Neuronal stem cell (in vitro differentiated cells): ENCODE results near the gene FHOD3.

Source experiments
- DNase-seq: peaks from one replicate; pipeline ENCODE4 v3.0.0-alpha.2; 2013; ENCODE audit warnings: low spot score
- H2AFZ ChIP-seq: one replicate; pipeline ENCODE4 v1.6.1; 2013; ENCODE audit warnings: mild to moderate bottlenecking, low read length, inconsistent platforms
- H2AK5ac ChIP-seq: 2 replicates; pipeline ENCODE4 v1.6.1; 2013; ENCODE audit warnings: low read depth, mild to moderate bottlenecking, inconsistent platforms, low read length, moderate library complexity, mixed read lengths
- H2BK120ac ChIP-seq: 2 replicates; pipeline ENCODE4 v1.6.1; 2013; ENCODE audit warnings: low read depth, mild to moderate bottlenecking, inconsistent platforms, low read length, moderate library complexity, mixed read lengths
- H2BK12ac ChIP-seq: one replicate; pipeline ENCODE4 v1.6.1; 2013; ENCODE audit warnings: low read length, inconsistent platforms
- H2BK15ac ChIP-seq: 2 replicates; pipeline ENCODE4 v1.6.1; 2013; ENCODE audit warnings: mild to moderate bottlenecking, low read length, inconsistent platforms, mixed read lengths
- H2BK5ac ChIP-seq: one replicate; pipeline ENCODE4 v1.6.1; 2013; ENCODE audit warnings: inconsistent platforms, mild to moderate bottlenecking, low read length, moderate library complexity
- H3K14ac ChIP-seq: one replicate; pipeline ENCODE4 v1.6.1; 2013; ENCODE audit warnings: low read length, inconsistent platforms
- H3K18ac ChIP-seq: 2 replicates; pipeline ENCODE4 v1.6.1; 2013; ENCODE audit warnings: low read length, inconsistent platforms
- H3K23ac ChIP-seq: 2 replicates; pipeline ENCODE4 v1.6.1; 2013; ENCODE audit warnings: low read depth, mild to moderate bottlenecking, mixed read lengths, low read length, inconsistent platforms; ENCODE audit not compliant: poor library complexity
- H3K27ac ChIP-seq: replicated peaks from 3 replicates; pipeline ENCODE4 v1.5.1; 2013; ENCODE audit warnings: low read length, inconsistent platforms
- H3K27me3 ChIP-seq, 3 experiments: 2 replicates each; pipeline ENCODE4 v1.6.1; 2013; ENCODE audit warnings: low read length in 3 of 3, mild to moderate bottlenecking in 2 of 3, inconsistent platforms in 1 of 3, low read depth in 1 of 3, mixed read lengths in 1 of 3, moderate library complexity in 1 of 3; ENCODE audit not compliant: control insufficient read depth in 3 of 3, insufficient read depth in 3 of 3
- H3K36me3 ChIP-seq, 2 donors: replicated peaks in 1 of 2; 2 replicates each; pipeline ENCODE4 v1.6.1; 2013; ENCODE audit warnings: low read length in 2 of 2; ENCODE audit not compliant: control insufficient read depth in 2 of 2, insufficient read depth in 2 of 2
- H3K4ac ChIP-seq: 2 replicates; pipeline ENCODE4 v1.6.1; 2013; ENCODE audit warnings: inconsistent platforms, mild to moderate bottlenecking, low read length, moderate library complexity
- H3K4me1 ChIP-seq, 2 donors: 1 replicate in 1 of 2; 2 replicates in 1 of 2; pipeline ENCODE4 v1.6.1; 2013; ENCODE audit warnings: low read length in 2 of 2, low read depth in 1 of 2; ENCODE audit not compliant: control insufficient read depth in 2 of 2, insufficient read depth in 1 of 2
- H3K4me2 ChIP-seq: one replicate; pipeline ENCODE4 v1.6.1; 2013; ENCODE audit warnings: mild to moderate bottlenecking, low read length, inconsistent platforms; ENCODE audit not compliant: insufficient read depth, poor library complexity, severe bottlenecking
- H3K4me3 ChIP-seq, 2 donors: 2 replicates each; pipeline ENCODE4 v1.5.1; 2013; ENCODE audit warnings: low read length in 2 of 2, mild to moderate bottlenecking in 2 of 2, inconsistent platforms in 1 of 2, moderate library complexity in 1 of 2
- H3K79me1 ChIP-seq: one replicate; pipeline ENCODE4 v1.6.1; 2013; ENCODE audit warnings: low read depth, mild to moderate bottlenecking, inconsistent platforms, low read length, moderate library complexity
- H3K9ac ChIP-seq: one replicate; pipeline ENCODE4 v1.6.1; 2013; ENCODE audit warnings: mild to moderate bottlenecking, low read depth, low read length, inconsistent platforms; ENCODE audit not compliant: poor library complexity
- H3K9me3 ChIP-seq, 2 donors: replicated peaks in 1 of 2; 2 replicates each; pipeline versions ENCODE3 to v1.6.1; 2013; ENCODE audit warnings: low read length in 2 of 2, mild to moderate bottlenecking in 2 of 2, inconsistent platforms in 1 of 2, low read depth in 1 of 2, mixed read lengths in 1 of 2, moderate library complexity in 1 of 2; ENCODE audit not compliant: control insufficient read depth in 2 of 2, insufficient read depth in 1 of 2
- H4K8ac ChIP-seq: one replicate; pipeline ENCODE4 v1.6.1; 2013; ENCODE audit warnings: low read depth, mild to moderate bottlenecking, inconsistent platforms, low read length, moderate library complexity
- H4K91ac ChIP-seq: one replicate; pipeline ENCODE4 v1.6.1; 2013; ENCODE audit warnings: low read length, low read depth, mild to moderate bottlenecking, inconsistent platforms; ENCODE audit not compliant: poor library complexity
- WGBS, 2 donors: extraction: QIAGEN DNeasy Blood & Tissue Kit; methylation state at CpG; one replicate each; pipeline ENCODE4 v1.1.7; 2013; ENCODE audit warnings: missing lambda C conversion rate in 2 of 2, mixed read lengths in 1 of 2; ENCODE audit not compliant: insufficient read length in 2 of 2, insufficient replicate concordance in 1 of 2; ENCODE audit errors: extremely low coverage in 2 of 2; 5-methylcytosine and 5-hydroxymethylcytosine counted together

Gene FHOD3

DNA sequence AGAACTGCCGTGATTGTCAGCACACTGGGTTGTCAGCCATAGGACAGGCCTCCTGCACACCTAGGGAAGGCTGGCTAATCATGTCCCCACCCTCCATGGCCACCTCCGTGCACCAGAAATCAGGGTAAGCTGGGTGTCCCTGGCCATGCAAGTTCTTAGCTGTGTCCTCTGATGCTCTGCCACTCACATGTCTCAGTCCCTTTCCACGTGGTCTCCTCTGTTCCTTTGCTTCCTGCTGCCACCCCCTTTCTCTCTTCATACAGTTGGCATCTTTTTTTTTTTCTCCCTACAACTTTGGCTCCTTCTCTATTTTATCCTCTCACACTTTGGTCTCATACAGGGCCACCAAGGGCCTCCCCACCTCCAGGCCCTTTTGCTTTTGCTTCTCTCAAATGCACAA, 377.6 kb downstream of the FHOD3 start:
- DNase-seq: no peak
- Histone ChIP-seq H3K79me1 (no peaks in the 10 kb centered on the region), H3K9ac (no peak overlapping the region), H4K8ac (no peak overlapping the region), H3K4me3 (no peak overlapping the region), H3K18ac (no peak overlapping the region), H3K27me3 (no peaks in the 10 kb centered on the region), H3K4ac (no peak overlapping the region), H3K14ac (no peak overlapping the region), H2BK15ac (no peak overlapping the region), H2BK5ac (no peak overlapping the region), H3K9me3 (peaks cover 2 to 20% of the 10 kb centered on the region in 2 donors), H3K4me2 (no peak overlapping the region), H2AK5ac (no peak overlapping the region), H3K27ac (no peak overlapping the region), H3K23ac (no peak overlapping the region), H2BK120ac (no peak overlapping the region), H4K91ac (no peak overlapping the region), H3K4me1 (no peaks in the 10 kb centered on the region), H3K36me3 (peaks cover 0 to 9% of the 10 kb centered on the region in 2 donors), H2AFZ (no peak overlapping the region), H2BK12ac (no peak overlapping the region)
- no CpG with 5 or more reads among the region's 3 CpGs for WGBS, 2 donors

DNA sequence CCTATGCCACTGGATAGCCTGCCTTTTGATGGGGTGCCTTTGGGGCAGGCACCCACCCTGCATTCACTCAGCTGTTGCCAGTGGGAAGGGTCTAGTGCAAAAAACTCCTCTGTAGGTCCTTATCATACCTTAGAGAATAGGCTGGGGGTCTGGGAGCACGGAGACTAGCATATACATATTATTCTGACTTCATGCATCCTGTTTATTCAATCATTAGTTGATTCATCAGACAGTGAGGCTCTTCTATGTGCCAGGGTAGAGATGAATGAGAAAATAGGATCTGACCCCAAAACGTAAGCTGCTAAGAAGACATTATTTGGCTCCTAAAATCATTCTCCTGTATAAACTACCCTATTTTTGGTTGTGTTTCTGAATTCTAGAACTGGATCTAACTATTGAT, 378.0 kb downstream of the FHOD3 start:
- Histone ChIP-seq H2BK15ac (no peak overlapping the region), H3K18ac (no peak overlapping the region), H3K4me2 (no peak overlapping the region), H2BK5ac (no peak overlapping the region), H3K14ac (no peak overlapping the region), H2BK120ac (no peak overlapping the region), H4K8ac (no peak overlapping the region), H2AFZ (no peak overlapping the region), H2BK12ac (no peak overlapping the region), H3K4me3 (no peak overlapping the region), H3K4ac (no peak overlapping the region), H2AK5ac (no peak overlapping the region), H4K91ac (no peak overlapping the region), H3K79me1 (no peaks in the 10 kb centered on the region), H3K27ac (no peak overlapping the region), H3K9ac (no peak overlapping the region), H3K36me3 (peaks cover 0 to 9% of the 10 kb centered on the region in 2 donors), H3K27me3 (no peaks in the 10 kb centered on the region), H3K4me1 (no peaks in the 10 kb centered on the region), H3K23ac (no peak overlapping the region), H3K9me3 (peaks cover 2 to 20% of the 10 kb centered on the region in 2 donors)
- DNase-seq: no peak
- WGBS, 2 donors: no CpG with 5 or more reads among the region's 2 CpGs

DNA sequence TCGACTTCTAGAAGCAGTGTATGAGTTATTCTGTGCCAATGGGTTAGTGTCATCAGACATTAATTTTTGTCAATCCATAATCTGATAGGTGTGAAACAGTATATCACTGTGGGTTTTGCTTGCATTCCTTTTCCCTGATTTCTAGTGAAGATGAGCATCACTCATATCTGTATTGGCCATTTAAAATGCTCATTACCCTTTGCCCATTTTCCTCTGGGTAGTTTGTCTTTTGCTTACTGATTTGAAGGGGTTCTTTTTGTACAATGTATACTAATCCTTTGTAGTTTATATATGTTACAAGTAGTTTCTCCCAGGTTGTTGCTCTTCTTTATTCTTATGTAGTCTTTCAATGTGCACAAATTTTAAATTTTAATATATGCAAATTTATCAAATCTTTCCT, 379.1 kb downstream of the FHOD3 start:
- Histone ChIP-seq H2BK15ac (no peak overlapping the region), H3K36me3 (peaks cover 0 to 16% of the 10 kb centered on the region in 2 donors), H3K4ac (no peak overlapping the region), H3K27me3 (no peaks in the 10 kb centered on the region), H3K23ac (no peak overlapping the region), H2AFZ (no peak overlapping the region), H3K4me3 (no peak overlapping the region), H3K9me3 (peaks cover 2 to 20% of the 10 kb centered on the region in 2 donors), H3K9ac (no peak overlapping the region), H4K91ac (no peak overlapping the region), H3K27ac (no peak overlapping the region), H3K18ac (no peak overlapping the region), H2BK5ac (no peak overlapping the region), H2AK5ac (no peak overlapping the region), H3K4me2 (no peak overlapping the region), H3K79me1 (no peaks in the 10 kb centered on the region), H4K8ac (no peak overlapping the region), H2BK12ac (no peak overlapping the region), H2BK120ac (no peak overlapping the region), H3K14ac (no peak overlapping the region), H3K4me1 (no peaks in the 10 kb centered on the region)
- WGBS, 2 donors: no CpG with 5 or more reads among the region's 1 CpG
- no peak for DNase-seq

DNA sequence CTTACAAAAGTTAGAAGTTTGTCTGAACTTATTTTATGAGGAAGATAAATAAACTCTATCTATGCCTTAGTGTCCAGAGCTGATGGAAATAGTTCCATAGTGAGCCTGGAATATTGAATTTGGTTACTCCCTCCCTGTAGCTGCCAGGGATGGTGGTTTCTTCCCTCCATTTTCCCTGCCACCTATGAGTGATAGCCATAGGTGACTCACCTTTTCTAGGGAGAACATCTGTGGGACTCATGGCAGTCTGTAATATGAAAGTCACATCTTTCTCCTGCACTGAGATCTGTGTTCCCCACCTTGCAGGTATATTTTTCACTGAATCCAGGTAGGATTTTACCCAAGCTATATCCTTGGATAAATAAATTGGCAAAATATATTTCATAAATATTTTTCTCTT, 382.5 kb downstream of the FHOD3 start:
- DNase-seq: no peak
- no peak overlapping the region for H3K4ac ChIP-seq
- no peak overlapping the region for H2BK15ac ChIP-seq
- H3K14ac ChIP-seq: no peak overlapping the region
- H3K9ac ChIP-seq: no peak overlapping the region
- H3K4me3 ChIP-seq: no peak overlapping the region
- H2BK5ac ChIP-seq: no peak overlapping the region
- no peak overlapping the region for H3K4me2 ChIP-seq
- H3K27me3 ChIP-seq: peaks cover 0 to 2% (median 0%) of the 10 kb centered on the region in 3 experiments
- H2AK5ac ChIP-seq: no peak overlapping the region
- no peak overlapping the region for H3K27ac ChIP-seq
- H3K23ac ChIP-seq: no peak overlapping the region
- H3K4me1 ChIP-seq: no peaks in the 10 kb centered on the region
- no peak overlapping the region for H2AFZ ChIP-seq
- H2BK12ac ChIP-seq: no peak overlapping the region
- H3K79me1 ChIP-seq: no peaks in the 10 kb centered on the region
- H3K9me3 ChIP-seq: peaks cover 6 to 29% of the 10 kb centered on the region in 2 donors
- H2BK120ac ChIP-seq: no peak overlapping the region
- H3K36me3 ChIP-seq: peaks cover 8 to 41% of the 10 kb centered on the region in 2 donors
- no peak overlapping the region for H4K8ac ChIP-seq
- no peak overlapping the region for H4K91ac ChIP-seq
- no peak overlapping the region for H3K18ac ChIP-seq
